ENCODE results near the gene SAMD3.
"Not testable (repeated sequence)": the region's sequence is repeated elsewhere in the genome, so short reads cannot be mapped to it uniquely, and the experiment has no call there.

SAMD3 gene, protein sequence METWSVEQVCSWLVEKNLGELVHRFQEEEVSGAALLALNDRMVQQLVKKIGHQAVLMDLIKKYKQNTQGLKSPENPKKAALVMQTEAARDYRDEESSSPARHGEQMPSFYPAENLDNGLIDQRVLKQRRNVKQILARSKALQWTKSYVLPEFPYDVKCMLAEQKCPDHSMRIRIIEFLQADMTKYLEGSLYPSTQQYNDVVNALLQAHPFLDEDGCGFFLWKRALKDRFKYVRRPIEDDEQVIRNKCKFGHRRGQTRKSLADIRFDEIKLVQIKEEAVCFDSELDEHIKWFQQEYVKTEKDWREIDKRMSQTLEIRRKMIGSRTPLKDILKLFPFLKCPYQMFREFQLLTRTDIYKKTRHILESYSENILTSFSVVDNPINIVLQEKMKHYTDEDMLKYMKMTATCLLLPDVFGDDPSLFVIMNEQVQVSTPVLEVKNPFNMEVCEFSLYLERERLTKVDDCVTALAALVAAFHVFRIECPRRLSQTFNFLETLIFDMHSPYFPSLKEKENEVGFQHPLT

DNA sequence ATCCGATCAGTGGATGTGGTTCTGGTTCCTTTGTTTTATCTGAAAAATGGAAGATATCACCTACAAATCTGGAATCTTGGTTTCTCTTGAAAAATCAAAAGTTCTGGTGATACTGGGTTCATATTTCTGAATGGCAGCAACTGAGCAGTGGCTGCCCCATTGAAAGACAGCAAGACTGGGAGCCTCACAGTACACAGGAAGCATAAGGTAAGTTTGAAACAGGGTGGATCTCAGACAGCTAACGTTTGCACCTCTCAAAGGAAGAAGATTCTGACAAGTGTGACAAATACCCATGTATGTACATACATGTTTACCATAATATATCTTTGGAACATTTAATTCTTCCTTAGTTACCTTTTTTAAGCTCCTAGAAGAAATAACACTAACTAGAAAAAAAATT, at the start of gene SAMD3:
Gene SAMD3, minus strand, starts transcription at position 177 of the 400 bp plus-strand sequence. CDS start 7,678 bp downstream, outside the sequence.
- Mint-ChIP-seq H3K36me3 (peaks cover 51% of the 10 kb centered on the region), H3K4me3 (peak within 1 kb of the TSS; percentile 92), H3K9me3 (peaks cover 36% of the 10 kb centered on the region), H3K27me3 (no peaks in the 10 kb centered on the region), H3K27ac (peak within 1 kb of the TSS; percentile 96), H3K4me1 (peaks cover 57% of the 10 kb centered on the region)
- peak; percentile 38 for DNase-seq
- CTCF ChIA-PET, result interaction anchor here (0.6 to 1.7 kb wide), 7 partner anchors 11 to 732 kb away, joined by 3 to 10 read pairs (median 3); no protein-coding TSS in a partner anchor

- H3K27me3 Mint-ChIP-seq, result no peaks in the 10 kb centered on the region
- CTCF ChIA-PET, result no interaction called here
- no peak overlapping the region for H3K4me3 Mint-ChIP-seq
- H3K4me1 Mint-ChIP-seq, result no peaks in the 10 kb centered on the region
- H3K27ac Mint-ChIP-seq, result no peak overlapping the region
- H3K9me3 Mint-ChIP-seq, result peaks cover 23% of the 10 kb centered on the region
- no peak for DNase-seq
- H3K36me3 Mint-ChIP-seq, result peaks cover 12% of the 10 kb centered on the region
These were observed 47.4 kb upstream of the SAMD3 start for GRCh38 chr6:130269969-130270635.

- H3K36me3 Mint-ChIP-seq, H3K4me3 Mint-ChIP-seq, H3K4me1 Mint-ChIP-seq, DNase-seq, CTCF ChIA-PET, H3K27me3 Mint-ChIP-seq, H3K27ac Mint-ChIP-seq: not testable (repeated sequence)
- peaks cover 23% of the 10 kb centered on the region for H3K9me3 Mint-ChIP-seq
These were observed 42.8 kb upstream of the SAMD3 start for GRCh38 chr6:130265553-130265952.

GRCh38 chr6:130262008-130262407, 39.3 kb upstream of the SAMD3 start:
- no peaks in the 10 kb centered on the region for H3K27me3 Mint-ChIP-seq
- peaks cover 18% of the 10 kb centered on the region for H3K36me3 Mint-ChIP-seq
- no peak for DNase-seq
- H3K4me1 Mint-ChIP-seq, result peaks cover 22% of the 10 kb centered on the region
- peak overlapping the region; percentile 62 for H3K27ac Mint-ChIP-seq
- CTCF ChIA-PET, result no interaction called here
- H3K4me3 Mint-ChIP-seq, result no peak overlapping the region
- peaks cover 30% of the 10 kb centered on the region for H3K9me3 Mint-ChIP-seq

GRCh38 chr6:130261558-130261957, 38.8 kb upstream of the SAMD3 start:
- CTCF ChIA-PET, DNase-seq, H3K27me3 Mint-ChIP-seq: not testable (repeated sequence)
- Mint-ChIP-seq H3K27ac (peak overlapping the region; percentile 62), H3K4me1 (peaks cover 22% of the 10 kb centered on the region), H3K4me3 (peak overlapping the region; percentile 22), H3K9me3 (peaks cover 30% of the 10 kb centered on the region), H3K36me3 (peaks cover 18% of the 10 kb centered on the region)

- DNase-seq, CTCF ChIA-PET, H3K4me3 Mint-ChIP-seq: not testable (repeated sequence)
These were observed 38.0 kb upstream of the SAMD3 start for GRCh38 chr6:130260614-130261241.

GRCh38 chr6:130260050-130260462, 37.3 kb upstream of the SAMD3 start:
- Mint-ChIP-seq H3K4me1 (peaks cover 27% of the 10 kb centered on the region), H3K9me3 (peaks cover 33% of the 10 kb centered on the region), H3K36me3 (peaks cover 22% of the 10 kb centered on the region), H3K27ac (peak overlapping the region; percentile 42)
- H3K27me3 Mint-ChIP-seq, CTCF ChIA-PET, DNase-seq, H3K4me3 Mint-ChIP-seq: not testable (repeated sequence)

More at GRCh38 chr6:130260614-130261241, 38.0 kb upstream of the SAMD3 start:
- Mint-ChIP-seq H3K9me3 (peaks cover 33% of the 10 kb centered on the region), H3K4me1 (peaks cover 27% of the 10 kb centered on the region), H3K27ac (peak overlapping the region; percentile 42), H3K36me3 (peaks cover 22% of the 10 kb centered on the region)
- not testable (repeated sequence) for H3K27me3 Mint-ChIP-seq

DNA sequence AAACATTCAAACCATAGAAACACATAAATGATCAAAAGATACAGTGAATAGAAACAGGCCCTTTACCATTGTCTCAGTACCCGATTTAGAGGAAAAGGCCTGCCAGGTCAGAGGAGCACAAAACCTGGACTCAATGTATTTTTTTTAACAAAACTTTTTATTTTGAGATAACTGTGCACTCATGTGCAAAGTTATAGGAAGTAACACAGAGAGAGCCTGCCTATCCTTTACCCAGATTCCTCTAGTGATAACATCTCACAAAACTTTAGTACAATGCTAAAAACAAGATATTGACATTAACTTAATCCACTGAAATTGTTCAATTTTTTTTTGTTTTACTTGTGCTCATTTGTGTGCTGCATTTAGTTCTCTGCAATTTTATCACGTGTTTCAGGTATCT, 36.8 kb upstream of the SAMD3 start:
- Mint-ChIP-seq H3K4me3 (no peak overlapping the region), H3K27me3 (no peaks in the 10 kb centered on the region), H3K36me3 (peaks cover 22% of the 10 kb centered on the region), H3K27ac (peak overlapping the region; percentile 9), H3K9me3 (peaks cover 33% of the 10 kb centered on the region), H3K4me1 (peaks cover 27% of the 10 kb centered on the region)
- DNase-seq, result no peak
- CTCF ChIA-PET, result no interaction called here

DNA sequence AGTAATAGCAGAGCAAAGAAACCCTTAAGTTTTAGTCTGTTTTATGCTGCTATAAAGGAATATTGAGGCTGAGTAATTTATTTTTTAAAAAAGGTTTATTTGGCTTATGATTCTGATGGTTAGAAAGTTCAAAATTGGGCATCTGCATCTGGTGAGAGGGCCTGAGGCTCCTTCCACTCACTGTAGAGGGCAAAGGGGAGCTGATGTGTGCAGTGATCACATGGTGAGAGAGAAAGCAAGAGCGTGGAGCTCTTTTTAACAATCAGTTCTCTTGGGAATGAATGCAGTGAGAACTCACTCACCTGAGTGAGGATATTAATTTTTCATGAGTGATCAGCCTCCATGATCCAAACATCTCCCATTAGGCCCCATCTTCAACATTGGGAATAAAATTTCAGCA, 36.4 kb upstream of the SAMD3 start:
- Mint-ChIP-seq H3K27ac (no peak overlapping the region), H3K36me3 (peaks cover 22% of the 10 kb centered on the region), H3K27me3 (no peaks in the 10 kb centered on the region), H3K9me3 (peaks cover 32% of the 10 kb centered on the region), H3K4me3 (no peak overlapping the region), H3K4me1 (peaks cover 27% of the 10 kb centered on the region)
- DNase-seq, result no peak
- CTCF ChIA-PET, result no interaction called here

GRCh38 chr6:130252527-130253237, 29.9 kb upstream of the SAMD3 start:
- H3K36me3 Mint-ChIP-seq, result peaks cover 4% of the 10 kb centered on the region
- H3K27me3 Mint-ChIP-seq, result peaks cover 6% of the 10 kb centered on the region

GRCh38 chr6:130245267-130245666, 22.5 kb upstream of the SAMD3 start:
- no peak overlapping the region for H3K27ac Mint-ChIP-seq
- no peak overlapping the region for H3K4me3 Mint-ChIP-seq
- CTCF ChIA-PET, result no interaction called here
- no peaks in the 10 kb centered on the region for H3K36me3 Mint-ChIP-seq
- peaks cover 16% of the 10 kb centered on the region for H3K27me3 Mint-ChIP-seq
- no peaks in the 10 kb centered on the region for H3K4me1 Mint-ChIP-seq
- H3K9me3 Mint-ChIP-seq, result no peaks in the 10 kb centered on the region
- no peak for DNase-seq

More at GRCh38 chr6:130252527-130253237, 29.9 kb upstream of the SAMD3 start:
- peaks cover 5% of the 10 kb centered on the region for H3K4me1 Mint-ChIP-seq
- H3K9me3 Mint-ChIP-seq, result peaks cover 5% of the 10 kb centered on the region
- no peak overlapping the region for H3K4me3 Mint-ChIP-seq
- DNase-seq, result no peak
- no peak overlapping the region for H3K27ac Mint-ChIP-seq
- CTCF ChIA-PET, result interaction anchor here (1.5 kb wide), 1 partner anchor 29 kb away, joined by 3 read pairs; no protein-coding TSS in a partner anchor

- Mint-ChIP-seq H3K27ac (no peak overlapping the region), H3K4me1 (no peaks in the 10 kb centered on the region), H3K27me3 (peaks cover 16% of the 10 kb centered on the region), H3K9me3 (no peaks in the 10 kb centered on the region), H3K36me3 (no peaks in the 10 kb centered on the region), H3K4me3 (no peak overlapping the region)
- DNase-seq, result no peak
- CTCF ChIA-PET, result no interaction called here
These were observed 22.0 kb upstream of the SAMD3 start for GRCh38 chr6:130244728-130245127.

GRCh38 chr6:130240232-130240631, 17.5 kb upstream of the SAMD3 start:
- peaks cover 17% of the 10 kb centered on the region for H3K27me3 Mint-ChIP-seq
- H3K9me3 Mint-ChIP-seq, result no peaks in the 10 kb centered on the region
- no peak for DNase-seq
- no peaks in the 10 kb centered on the region for H3K36me3 Mint-ChIP-seq
- no peak overlapping the region for H3K4me3 Mint-ChIP-seq
- H3K27ac Mint-ChIP-seq, result no peak overlapping the region
- CTCF ChIA-PET, result interaction anchor here (0.7 to 1.0 kb wide), 2 partner anchors 10 to 12 kb away, joined by 3 read pairs; no protein-coding TSS in a partner anchor
- H3K4me1 Mint-ChIP-seq, result no peaks in the 10 kb centered on the region

Data from activated naive CD4-positive, alpha-beta T cell treated with anti-CD3 and anti-CD28 coated beads, Interleukin-2, amount 10 ng/mL, durations not matched to agents 7 days and 5 days (primary cell).